ENCODE measurements around the gene PRSS2. TPM values are rescaled to one million over a fixed set of nuclear protein-coding genes. Genes with fewer than 3 reads are reported as not detected.

The PRSS2 gene
- total RNA-seq, 1 donor = not detected

DNA sequence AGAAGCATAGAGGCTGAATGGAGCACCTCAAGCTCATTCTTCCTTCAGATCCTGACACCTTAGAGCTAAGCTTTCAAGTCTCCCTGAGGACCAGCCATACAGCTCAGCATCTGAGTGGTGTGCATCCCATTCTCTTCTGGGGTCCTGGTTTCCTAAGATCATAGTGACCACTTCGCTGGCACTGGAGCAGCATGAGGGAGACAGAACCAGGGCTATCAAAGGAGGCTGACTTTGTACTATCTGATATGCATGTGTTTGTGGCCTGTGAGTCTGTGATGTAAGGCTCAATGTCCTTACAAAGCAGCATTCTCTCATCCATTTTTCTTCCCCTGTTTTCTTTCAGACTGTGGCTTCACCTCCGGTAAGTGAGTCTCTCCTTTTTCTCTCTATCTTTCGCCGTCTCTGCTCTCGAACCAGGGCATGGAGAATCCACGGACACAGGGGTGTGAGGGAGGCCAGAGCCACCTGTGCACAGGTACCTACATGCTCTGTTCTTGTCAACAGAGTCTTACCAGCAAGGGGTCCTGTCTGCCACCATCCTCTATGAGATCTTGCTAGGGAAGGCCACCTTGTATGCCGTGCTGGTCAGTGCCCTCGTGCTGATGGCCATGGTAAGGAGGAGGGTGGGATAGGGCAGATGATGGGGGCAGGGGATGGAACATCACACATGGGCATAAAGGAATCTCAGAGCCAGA is 31.0 kb downstream of the PRSS2 start:
- TF ChIP-seq, protein P1, sequence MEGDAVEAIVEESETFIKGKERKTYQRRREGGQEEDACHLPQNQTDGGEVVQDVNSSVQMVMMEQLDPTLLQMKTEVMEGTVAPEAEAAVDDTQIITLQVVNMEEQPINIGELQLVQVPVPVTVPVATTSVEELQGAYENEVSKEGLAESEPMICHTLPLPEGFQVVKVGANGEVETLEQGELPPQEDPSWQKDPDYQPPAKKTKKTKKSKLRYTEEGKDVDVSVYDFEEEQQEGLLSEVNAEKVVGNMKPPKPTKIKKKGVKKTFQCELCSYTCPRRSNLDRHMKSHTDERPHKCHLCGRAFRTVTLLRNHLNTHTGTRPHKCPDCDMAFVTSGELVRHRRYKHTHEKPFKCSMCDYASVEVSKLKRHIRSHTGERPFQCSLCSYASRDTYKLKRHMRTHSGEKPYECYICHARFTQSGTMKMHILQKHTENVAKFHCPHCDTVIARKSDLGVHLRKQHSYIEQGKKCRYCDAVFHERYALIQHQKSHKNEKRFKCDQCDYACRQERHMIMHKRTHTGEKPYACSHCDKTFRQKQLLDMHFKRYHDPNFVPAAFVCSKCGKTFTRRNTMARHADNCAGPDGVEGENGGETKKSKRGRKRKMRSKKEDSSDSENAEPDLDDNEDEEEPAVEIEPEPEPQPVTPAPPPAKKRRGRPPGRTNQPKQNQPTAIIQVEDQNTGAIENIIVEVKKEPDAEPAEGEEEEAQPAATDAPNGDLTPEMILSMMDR (IDR thresholded peaks at IDR 0.05; ENCODE audit: extremely low read depth, low read depth, low read length) = no peak
- peak; percentile 39 for DNase-seq (ENCODE audit: insufficient read length, low spot score, missing footprints)
- Histone ChIP-seq H3K27me3 (ENCODE audit: insufficient read depth, low read length) (peaks cover 41% of the 10 kb centered on the region), H3K36me3 (ENCODE audit: insufficient read depth, low read length) (no peaks in the 10 kb centered on the region), H3K4me3 (ENCODE audit: insufficient read depth, low read length) (no peak overlapping the region), H3K79me2 (ENCODE audit: insufficient read depth, low read length) (no peaks in the 10 kb centered on the region), H4K20me1 (ENCODE audit: insufficient read depth, low read length) (no peaks in the 10 kb centered on the region), H3K4me2 (ENCODE audit: insufficient read depth, low read length) (no peak overlapping the region), H3K27ac (ENCODE audit: low read depth, low read length) (no peak overlapping the region), H3K9me3 (ENCODE audit: low read depth, low read length) (no peaks in the 10 kb centered on the region), H3K4me1 (ENCODE audit: insufficient read depth, low read length) (no peaks in the 10 kb centered on the region), H2AFZ (ENCODE audit: low read length) (no peak overlapping the region)

DNA sequence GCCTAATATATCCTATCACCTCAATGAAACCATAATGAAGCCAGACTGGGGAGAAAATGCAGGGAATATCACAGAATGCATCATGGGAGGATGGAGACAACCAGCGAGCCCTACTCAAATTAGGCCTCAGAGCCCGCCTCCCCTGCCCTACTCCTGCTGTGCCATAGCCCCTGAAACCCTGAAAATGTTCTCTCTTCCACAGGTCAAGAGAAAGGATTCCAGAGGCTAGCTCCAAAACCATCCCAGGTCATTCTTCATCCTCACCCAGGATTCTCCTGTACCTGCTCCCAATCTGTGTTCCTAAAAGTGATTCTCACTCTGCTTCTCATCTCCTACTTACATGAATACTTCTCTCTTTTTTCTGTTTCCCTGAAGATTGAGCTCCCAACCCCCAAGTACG is 31.5 kb downstream of the PRSS2 start:
- TF ChIP-seq, protein P1 (IDR thresholded peaks at IDR 0.05; ENCODE audit: extremely low read depth, low read depth, low read length) = no peak
- H4K20me1 ChIP-seq (ENCODE audit: insufficient read depth, low read length) = no peaks in the 10 kb centered on the region
- no peaks in the 10 kb centered on the region for H3K4me1 ChIP-seq (ENCODE audit: insufficient read depth, low read length)
- H2AFZ ChIP-seq (ENCODE audit: low read length) = no peak overlapping the region
- no peak overlapping the region for H3K4me3 ChIP-seq (ENCODE audit: insufficient read depth, low read length)
- H3K4me2 ChIP-seq (ENCODE audit: insufficient read depth, low read length) = no peak overlapping the region
- H3K9me3 ChIP-seq (ENCODE audit: low read depth, low read length) = no peaks in the 10 kb centered on the region
- no peaks in the 10 kb centered on the region for H3K79me2 ChIP-seq (ENCODE audit: insufficient read depth, low read length)
- no peak for DNase-seq (ENCODE audit: insufficient read length, low spot score, missing footprints)
- no peak overlapping the region for H3K27ac ChIP-seq (ENCODE audit: low read depth, low read length)
- H3K27me3 ChIP-seq (ENCODE audit: insufficient read depth, low read length) = peaks cover 35% of the 10 kb centered on the region
- H3K36me3 ChIP-seq (ENCODE audit: insufficient read depth, low read length) = no peaks in the 10 kb centered on the region

DNA sequence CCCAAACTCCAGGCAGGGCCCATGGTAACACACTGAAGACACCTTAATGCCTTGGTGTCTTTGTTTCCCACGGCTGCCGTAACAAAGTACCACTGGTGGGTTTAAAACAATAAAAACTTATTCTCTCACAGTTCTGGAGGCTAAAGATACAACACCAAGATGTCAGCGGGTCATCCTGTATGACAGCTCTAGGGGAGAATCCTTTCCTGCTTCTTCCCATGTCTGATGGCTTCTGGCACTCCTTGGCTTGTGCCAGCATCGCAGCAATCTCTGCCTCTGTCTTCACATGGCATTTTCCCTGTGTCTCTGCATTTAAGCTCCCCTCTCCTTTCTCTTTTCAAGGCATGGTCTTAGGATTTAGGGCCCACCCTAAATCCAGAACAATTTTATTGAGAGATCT is 33.1 kb downstream of the PRSS2 start:
- Histone ChIP-seq H3K4me3 (ENCODE audit: insufficient read depth, low read length) (no peak overlapping the region), H3K4me2 (ENCODE audit: insufficient read depth, low read length) (no peak overlapping the region), H3K27me3 (ENCODE audit: insufficient read depth, low read length) (peaks cover 19% of the 10 kb centered on the region), H2AFZ (ENCODE audit: low read length) (no peak overlapping the region), H4K20me1 (ENCODE audit: insufficient read depth, low read length) (no peaks in the 10 kb centered on the region), H3K79me2 (ENCODE audit: insufficient read depth, low read length) (no peaks in the 10 kb centered on the region), H3K9me3 (ENCODE audit: low read depth, low read length) (no peaks in the 10 kb centered on the region), H3K4me1 (ENCODE audit: insufficient read depth, low read length) (peaks cover 11% of the 10 kb centered on the region), H3K27ac (ENCODE audit: low read depth, low read length) (no peak overlapping the region), H3K36me3 (ENCODE audit: insufficient read depth, low read length) (no peaks in the 10 kb centered on the region)
- TF ChIP-seq, protein P1 (IDR thresholded peaks at IDR 0.05; ENCODE audit: extremely low read depth, low read depth, low read length) = no peak
- no peak for DNase-seq (ENCODE audit: insufficient read length, low spot score, missing footprints)

DNA sequence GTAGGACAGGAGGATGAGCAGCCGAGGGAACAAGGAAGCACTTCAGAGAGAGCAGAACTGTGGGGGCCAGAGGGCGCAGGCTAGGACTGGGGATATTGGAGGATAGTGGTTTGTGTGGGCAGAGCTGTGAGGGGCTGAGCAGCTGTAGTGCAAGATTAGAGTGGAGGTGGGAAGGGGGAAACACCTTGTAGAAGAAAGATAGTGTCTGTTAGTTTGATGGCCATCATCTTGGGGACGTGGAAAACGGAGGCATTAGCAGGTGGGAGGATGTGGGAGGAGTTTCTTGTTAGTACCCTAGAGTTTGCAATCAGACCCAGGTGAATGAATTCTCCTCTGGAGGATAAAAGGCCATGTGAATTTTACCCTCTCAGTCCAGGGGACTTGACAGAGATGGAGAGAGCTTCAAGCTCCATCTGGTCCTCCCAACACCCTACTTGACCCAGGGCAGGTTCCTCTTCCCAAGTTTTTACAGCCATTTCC is 34.0 kb downstream of the PRSS2 start:
- Histone ChIP-seq H3K4me2 (ENCODE audit: insufficient read depth, low read length) (no peak overlapping the region), H3K27me3 (ENCODE audit: insufficient read depth, low read length) (peaks cover 10% of the 10 kb centered on the region), H3K79me2 (ENCODE audit: insufficient read depth, low read length) (no peaks in the 10 kb centered on the region), H3K9me3 (ENCODE audit: low read depth, low read length) (no peaks in the 10 kb centered on the region), H3K27ac (ENCODE audit: low read depth, low read length) (no peak overlapping the region), H4K20me1 (ENCODE audit: insufficient read depth, low read length) (no peaks in the 10 kb centered on the region), H3K4me3 (ENCODE audit: insufficient read depth, low read length) (no peak overlapping the region), H3K4me1 (ENCODE audit: insufficient read depth, low read length) (peaks cover 20% of the 10 kb centered on the region), H2AFZ (ENCODE audit: low read length) (no peak overlapping the region), H3K36me3 (ENCODE audit: insufficient read depth, low read length) (no peaks in the 10 kb centered on the region)
- no peak for DNase-seq (ENCODE audit: insufficient read length, low spot score, missing footprints)
- TF ChIP-seq, protein P1 (IDR thresholded peaks at IDR 0.05; ENCODE audit: extremely low read depth, low read depth, low read length) = no peak
